Ovary (tissue), 3 donors: ENCODE measurements around the gene LTB4R.

Experiments
- POLR2A ChIP-seq: fragments of 450-650 bp; IDR thresholded peaks from one replicate; pipeline ENCODE4 v1.6.1; 2017; ENCODE audit warnings: antibody characterized with exemption, mild to moderate bottlenecking, moderate library complexity
- TF ChIP-seq, protein P1 (sequence below), 3 donors: fragments of 450-650 bp in 2 of 3; fragments of 200-600 bp in 1 of 3; IDR thresholded peaks; one replicate each; pipeline versions ENCODE4 v1.5.1 to v1.8.0; 2016 to 2022; ENCODE audit warnings: antibody characterized with exemption in 3 of 3, mild to moderate bottlenecking in 1 of 3
- donor health status: DM: no; HTN: no; CAD: no.

DNA sequence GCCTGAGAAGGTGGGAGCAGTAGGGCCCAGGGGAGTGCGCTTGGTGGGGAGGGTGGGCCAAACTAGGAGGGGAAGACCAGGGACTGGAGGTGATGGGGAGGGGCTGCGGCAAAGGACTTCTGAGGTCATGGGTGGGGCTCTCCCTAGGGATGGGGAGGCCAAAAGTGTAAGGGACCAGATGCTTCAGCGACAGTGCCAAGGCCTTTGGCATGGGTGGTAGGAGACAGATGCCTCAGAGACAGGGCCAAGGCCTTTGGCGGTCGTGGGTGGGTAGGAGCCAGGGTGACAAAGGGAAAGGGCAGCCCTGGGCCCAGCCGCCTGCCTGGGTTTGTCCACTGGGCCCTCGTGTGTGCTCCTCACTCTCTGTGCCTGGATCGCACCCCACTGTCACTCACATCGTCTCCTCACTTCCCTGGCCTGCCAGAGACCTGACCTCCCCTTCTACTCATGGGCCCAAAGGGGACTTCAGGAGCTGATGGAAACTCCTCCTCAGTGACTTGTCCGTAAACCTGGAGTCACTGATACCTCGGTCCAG, 26.7 kb upstream of the LTB4R start:
- TF ChIP-seq POLR2A: no peak
- TF ChIP-seq, protein P1, sequence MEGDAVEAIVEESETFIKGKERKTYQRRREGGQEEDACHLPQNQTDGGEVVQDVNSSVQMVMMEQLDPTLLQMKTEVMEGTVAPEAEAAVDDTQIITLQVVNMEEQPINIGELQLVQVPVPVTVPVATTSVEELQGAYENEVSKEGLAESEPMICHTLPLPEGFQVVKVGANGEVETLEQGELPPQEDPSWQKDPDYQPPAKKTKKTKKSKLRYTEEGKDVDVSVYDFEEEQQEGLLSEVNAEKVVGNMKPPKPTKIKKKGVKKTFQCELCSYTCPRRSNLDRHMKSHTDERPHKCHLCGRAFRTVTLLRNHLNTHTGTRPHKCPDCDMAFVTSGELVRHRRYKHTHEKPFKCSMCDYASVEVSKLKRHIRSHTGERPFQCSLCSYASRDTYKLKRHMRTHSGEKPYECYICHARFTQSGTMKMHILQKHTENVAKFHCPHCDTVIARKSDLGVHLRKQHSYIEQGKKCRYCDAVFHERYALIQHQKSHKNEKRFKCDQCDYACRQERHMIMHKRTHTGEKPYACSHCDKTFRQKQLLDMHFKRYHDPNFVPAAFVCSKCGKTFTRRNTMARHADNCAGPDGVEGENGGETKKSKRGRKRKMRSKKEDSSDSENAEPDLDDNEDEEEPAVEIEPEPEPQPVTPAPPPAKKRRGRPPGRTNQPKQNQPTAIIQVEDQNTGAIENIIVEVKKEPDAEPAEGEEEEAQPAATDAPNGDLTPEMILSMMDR (IDR thresholded peaks at IDR 0.05): no peak
